ENCODE measurements around the gene DAB1.

DNA sequence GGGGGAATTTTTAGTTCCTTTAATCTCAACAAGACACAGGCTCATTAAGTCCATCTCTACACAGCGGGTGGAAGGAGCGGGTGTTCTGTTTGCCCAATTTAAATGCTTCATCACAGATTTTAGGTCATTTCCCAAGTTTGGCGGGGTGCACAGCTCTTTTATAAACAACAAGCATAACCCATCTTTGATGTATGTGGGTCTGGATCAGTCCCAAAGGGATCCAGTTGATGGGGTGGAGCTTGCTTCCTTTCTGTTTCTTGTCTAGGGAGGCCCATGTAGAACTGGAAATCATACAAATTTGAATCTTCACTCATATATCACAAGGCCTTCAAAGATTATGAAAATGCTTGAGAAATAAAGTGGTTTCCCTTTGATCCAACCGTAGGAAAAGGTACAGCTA, 317.6 kb downstream of the DAB1 start:
- TF ChIP-seq, protein P1, sequence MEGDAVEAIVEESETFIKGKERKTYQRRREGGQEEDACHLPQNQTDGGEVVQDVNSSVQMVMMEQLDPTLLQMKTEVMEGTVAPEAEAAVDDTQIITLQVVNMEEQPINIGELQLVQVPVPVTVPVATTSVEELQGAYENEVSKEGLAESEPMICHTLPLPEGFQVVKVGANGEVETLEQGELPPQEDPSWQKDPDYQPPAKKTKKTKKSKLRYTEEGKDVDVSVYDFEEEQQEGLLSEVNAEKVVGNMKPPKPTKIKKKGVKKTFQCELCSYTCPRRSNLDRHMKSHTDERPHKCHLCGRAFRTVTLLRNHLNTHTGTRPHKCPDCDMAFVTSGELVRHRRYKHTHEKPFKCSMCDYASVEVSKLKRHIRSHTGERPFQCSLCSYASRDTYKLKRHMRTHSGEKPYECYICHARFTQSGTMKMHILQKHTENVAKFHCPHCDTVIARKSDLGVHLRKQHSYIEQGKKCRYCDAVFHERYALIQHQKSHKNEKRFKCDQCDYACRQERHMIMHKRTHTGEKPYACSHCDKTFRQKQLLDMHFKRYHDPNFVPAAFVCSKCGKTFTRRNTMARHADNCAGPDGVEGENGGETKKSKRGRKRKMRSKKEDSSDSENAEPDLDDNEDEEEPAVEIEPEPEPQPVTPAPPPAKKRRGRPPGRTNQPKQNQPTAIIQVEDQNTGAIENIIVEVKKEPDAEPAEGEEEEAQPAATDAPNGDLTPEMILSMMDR (IDR thresholded peaks at IDR 0.05; ENCODE audit: insufficient read depth, low read depth, low read length), result no peak
- no peak for TF ChIP-seq EZH2 (IDR thresholded peaks at IDR 0.05; ENCODE audit: insufficient read depth, low read length)

Data from astrocyte (in vitro differentiated cells and primary cell).